Thoracic aorta (tissue), 2 donors: ENCODE measurements around the gene IL18R1. TPM values are rescaled to one million over a fixed set of nuclear protein-coding genes. Genes with fewer than 3 reads are reported as not detected.

Source experiments
- ATAC-seq: fragments of 150-250 bp; one replicate; pipeline ENCODE4 v1.8.0; 2017; ENCODE audit warnings: low read depth; ENCODE audit not compliant: insufficient number of reproducible peaks, low FRiP score
- DNase-seq: peaks from one replicate; pipeline ENCODE4 v3.0.0-alpha.2; 2020; ENCODE audit warnings: low spot score
- H3K27ac ChIP-seq, 2 donors: fragments of 200-600 bp; sonication (generic); 1 replicate in 1 of 2; 2 replicates in 1 of 2; pipeline ENCODE4 v1.5.1; 2016; ENCODE audit warnings: mild to moderate bottlenecking in 2 of 2, moderate library complexity in 2 of 2
- H3K27me3 ChIP-seq: fragments of 200-600 bp; sonication (generic); replicated peaks from 2 replicates; pipeline ENCODE4 v1.6.0; 2016; ENCODE audit warnings: mild to moderate bottlenecking; ENCODE audit not compliant: insufficient read depth
- H3K36me3 ChIP-seq: fragments of 200-600 bp; sonication (generic); one replicate; pipeline ENCODE4 v1.5.1; 2016
- H3K4me1 ChIP-seq, 2 donors: fragments of 200-600 bp; sonication (generic); 1 replicate in 1 of 2; 2 replicates in 1 of 2; pipeline versions ENCODE4 v1.5.1 to v1.6.0; 2016; ENCODE audit warnings: low read depth in 2 of 2, mild to moderate bottlenecking in 1 of 2; ENCODE audit not compliant: control insufficient read depth in 1 of 2
- H3K4me3 ChIP-seq: fragments of 200-600 bp; sonication (generic); 2 replicates; pipeline ENCODE4 v1.5.1; 2016; ENCODE audit warnings: mild to moderate bottlenecking
- H3K9me3 ChIP-seq: fragments of 200-600 bp; sonication (generic); 2 replicates; pipeline ENCODE4 v1.5.1; 2016
- CTCF ChIP-seq: fragments of 200-600 bp; sonication (generic); IDR thresholded peaks from one replicate; pipeline ENCODE4 v1.5.1; 2019; ENCODE audit warnings: antibody characterized with exemption
- total RNA-seq, 2 donors: library from RNA; depleted of rRNA; stranded (reverse); fragments of >200 nt; gene quantifications; one replicate each; pipeline versions ENCODE4 v1.1.0 to v1.2.3, GENCODE V29; 2016

Gene IL18R1
- total RNA-seq, 2 donors from 2014 or later = 9.3 to 22.2 TPM

GRCh38 chr2:102424754-102425153, 69.2 kb downstream of the IL18R1 start:
- Histone ChIP-seq H3K36me3 (no peaks in the 10 kb centered on the region), H3K9me3 (no peaks in the 10 kb centered on the region), H3K4me1 (no peaks in the 10 kb centered on the region), H3K4me3 (no peak overlapping the region), H3K27ac (no peak overlapping the region), H3K27me3 (no peaks in the 10 kb centered on the region)
- DNase-seq (no peak), ATAC-seq (no peak)
- no peak for TF ChIP-seq CTCF

GRCh38 chr2:102425441-102426132, 70.0 kb downstream of the IL18R1 start:
- H3K4me1 ChIP-seq = no peaks in the 10 kb centered on the region
- H3K27me3 ChIP-seq = no peaks in the 10 kb centered on the region
- no peak for ATAC-seq
- H3K36me3 ChIP-seq = no peaks in the 10 kb centered on the region
- H3K9me3 ChIP-seq = no peaks in the 10 kb centered on the region
- no peak for TF ChIP-seq CTCF
- no peak overlapping the region for H3K27ac ChIP-seq
- H3K4me3 ChIP-seq = no peak overlapping the region
- no peak for DNase-seq

- no peaks in the 10 kb centered on the region for H3K27me3 ChIP-seq
Measured at GRCh38 chr2:102427249-102427648, 71.7 kb downstream of the IL18R1 start.

GRCh38 chr2:102428573-102428972, 73.0 kb downstream of the IL18R1 start:
- Histone ChIP-seq H3K27ac (no peak overlapping the region), H3K9me3 (no peaks in the 10 kb centered on the region), H3K27me3 (no peaks in the 10 kb centered on the region), H3K36me3 (no peaks in the 10 kb centered on the region), H3K4me3 (no peak overlapping the region), H3K4me1 (no peaks in the 10 kb centered on the region)
- DNase-seq (no peak), ATAC-seq (no peak)
- TF ChIP-seq CTCF = no peak

More at GRCh38 chr2:102427249-102427648, 71.7 kb downstream of the IL18R1 start:
- DNase-seq = no peak
- TF ChIP-seq CTCF = no peak
- no peaks in the 10 kb centered on the region for H3K9me3 ChIP-seq
- H3K27ac ChIP-seq = no peak overlapping the region
- no peaks in the 10 kb centered on the region for H3K4me1 ChIP-seq
- ATAC-seq = no peak
- H3K4me3 ChIP-seq = no peak overlapping the region
- H3K36me3 ChIP-seq = no peaks in the 10 kb centered on the region

GRCh38 chr2:102432386-102432785, 76.8 kb downstream of the IL18R1 start:
- Histone ChIP-seq H3K27ac (no peak overlapping the region), H3K36me3 (no peaks in the 10 kb centered on the region), H3K4me1 (no peaks in the 10 kb centered on the region), H3K9me3 (no peaks in the 10 kb centered on the region), H3K27me3 (no peaks in the 10 kb centered on the region), H3K4me3 (no peak overlapping the region)
- DNase-seq (no peak), ATAC-seq (no peak)
- TF ChIP-seq CTCF = no peak
